GM12878 (cell line): ENCODE data around the gene FOXK1. TPM values are rescaled to one million over a fixed set of nuclear protein-coding genes. Genes with fewer than 3 reads are reported as not detected.

Experiments
- ATAC-seq: fragments of 200-7000 bp; cut with Tn5 transposase; 3 replicates; pipeline ENCODE4 v1.9.1; 2020; ENCODE audit warnings: mild to moderate bottlenecking, moderate library complexity
- BruUV-seq: library from RNA; stranded (reverse); fragments of 400-500 nt; replicated peaks from 2 replicates; lab custom pipeline; 2021; lab: Mats Ljungman, UMichigan
- CTCF ChIA-PET: fragments of 300-600 bp; sonication (Branson Sonifier 250); formaldehyde crosslinking; extraction: SDS; loops from one replicate; lab custom pipeline; 2021; ENCODE audit warnings: inconsistent platforms; lab: Yijun Ruan, JAX
- POLR2A ChIA-PET: fragments of 350-600 bp; formaldehyde crosslinking; extraction: SDS; loops from one replicate; lab custom pipeline; 2021; ENCODE audit warnings: inconsistent platforms; lab: Charles Lee
- RAD21 ChIA-PET: fragments of 300-600 bp; sonication (Branson Sonifier 250); formaldehyde crosslinking; loops from one replicate; lab custom pipeline; 2023; ENCODE audit warnings: antibody characterized with exemption; ENCODE audit not compliant: unreplicated experiment; lab: Charles Lee
- SMC1A ChIA-PET: fragments of 300-600 bp; sonication (Branson Sonifier 250); formaldehyde crosslinking; loops from one replicate; lab custom pipeline; 2023; ENCODE audit not compliant: unreplicated experiment, uncharacterized antibody; lab: Charles Lee
- DNase-seq: peaks from one replicate; pipeline ENCODE4 v3.0.0-alpha.2; 2011; ENCODE audit warnings: low read depth, low spot score
- FAIRE-seq: peaks from 3 replicates; lab custom pipeline; 2011; peaks lifted over from hg19 to GRCh38; lab: Jason Lieb, UNC
- H2AFZ ChIP-seq: 2 replicates; pipeline ENCODE4 v1.6.0; 2011; ENCODE audit warnings: low read depth, low read length, control low read depth; ENCODE audit not compliant: control insufficient read depth
- H3K27ac ChIP-seq: 2 replicates; pipeline ENCODE4 v1.5.1; 2011; ENCODE audit warnings: control low read depth; ENCODE audit not compliant: control insufficient read depth, insufficient read depth
- H3K27me3 ChIP-seq, 2 experiments: replicated peaks in 1 of 2; 2 replicates each; pipeline versions ENCODE4 v1.6.0 to v1.6.1; 2011; ENCODE audit warnings: low read length in 1 of 2; ENCODE audit not compliant: control insufficient read depth in 2 of 2, insufficient read depth in 2 of 2
- H3K36me3 ChIP-seq, 2 experiments: 2 replicates each; pipeline ENCODE4 v1.5.1; 2011; ENCODE audit warnings: low read length in 1 of 2; ENCODE audit not compliant: control insufficient read depth in 2 of 2, insufficient read depth in 2 of 2
- H3K4me1 ChIP-seq: 2 replicates; pipeline ENCODE4 v1.6.1; 2011; ENCODE audit warnings: mild to moderate bottlenecking, low read length, moderate library complexity, mixed read lengths; ENCODE audit not compliant: control insufficient read depth, insufficient read depth
- H3K4me2 ChIP-seq: 2 replicates; pipeline ENCODE4 v1.6.0; 2011; ENCODE audit warnings: control low read depth; ENCODE audit not compliant: control insufficient read depth, insufficient read depth
- H3K4me3 ChIP-seq: fragments of 200-600 bp; sonication (generic); 2 replicates; pipeline ENCODE4 v1.5.1; 2016
- H3K79me2 ChIP-seq: 2 replicates; pipeline ENCODE4 v1.6.0; 2011; ENCODE audit warnings: low read length; ENCODE audit not compliant: control insufficient read depth, insufficient read depth
- H3K9ac ChIP-seq: 2 replicates; pipeline ENCODE4 v1.8.0; 2011; ENCODE audit warnings: low read length, control low read depth, mixed read lengths; ENCODE audit not compliant: control insufficient read depth, insufficient read depth
- H3K9me3 ChIP-seq: replicated peaks from 3 replicates; pipeline ENCODE4 v1.5.1; 2011; ENCODE audit warnings: mild to moderate bottlenecking, low read length; ENCODE audit not compliant: control insufficient read depth, insufficient read depth
- H4K20me1 ChIP-seq: 2 replicates; pipeline ENCODE4 v1.6.0; 2011; ENCODE audit not compliant: control insufficient read depth, insufficient read depth
- ESRRA ChIP-seq: IDR thresholded peaks from 2 replicates; pipeline ENCODE4 v1.6.1; 2012; ENCODE audit warnings: mild to moderate bottlenecking, low read length, improper control_type of control experiment
- SPI1 ChIP-seq: IDR thresholded peaks from 2 replicates; pipeline ENCODE4 v1.6.1; 2011; ENCODE audit warnings: low read depth, mild to moderate bottlenecking, low read length, moderate library complexity, borderline replicate concordance; ENCODE audit not compliant: insufficient read depth
- SREBF2 ChIP-seq: IDR thresholded peaks from 2 replicates; pipeline ENCODE4 v1.6.1; 2012; ENCODE audit warnings: mild to moderate bottlenecking, low read length
- TCF7 ChIP-seq: IDR thresholded peaks from 2 replicates; pipeline ENCODE4 v1.6.1; 2014; ENCODE audit warnings: antibody characterized with exemption, borderline replicate concordance
- ZNF217 ChIP-seq: fragments of 450-650 bp; IDR thresholded peaks from 2 replicates; pipeline ENCODE4 v1.6.1; 2017; ENCODE audit warnings: antibody characterized with exemption, mild to moderate bottlenecking
- WGBS: methylation state at CpG from one replicate; pipeline ENCODE4 v1.1.6; 2016; ENCODE audit warnings: low lambda C conversion rate; ENCODE audit not compliant: insufficient replicate concordance, insufficient coverage; ENCODE audit errors: missing lambda C conversion rate; 5-methylcytosine and 5-hydroxymethylcytosine counted together
- in situ Hi-C: fragments of 300-500 bp; cut with MboI; formaldehyde crosslinking; loops from 9 replicates; pipeline ENCODE4 v1.14.3; 2018; ENCODE audit warnings: mixed read lengths
- intact Hi-C: fragments of 100-400 bp; cut with micrococcal nuclease; formaldehyde crosslinking; loops from one replicate; pipeline ENCODE4 v1.14.2; 2022; ENCODE audit not compliant: unreplicated experiment
- polyA plus RNA-seq, 11 experiments: library from polyadenylated mRNA; depleted of rRNA in 4 of 11; unstranded in 6 of 11; stranded (reverse) in 5 of 11; fragments of >200 nt; fragmentation: Nextera tagmentation in 4 of 11; fragmentation: Illumina TruSeq in 1 of 11; extraction: Ambion mirVana in 4 of 11; extraction: Trizol in 1 of 11; gene quantifications; 1 replicate in 1 of 11; 2 replicates in 10 of 11; pipeline versions ENCODE4 v1.2.1 to v1.2.3, GENCODE V29; 2011 to 2016; ENCODE audit warnings: inconsistent platforms in 2 of 11, missing spikeins in 2 of 11, low read depth in 1 of 11
- total RNA-seq, 4 experiments: library from RNA; depleted of rRNA in 3 of 4; stranded (reverse); fragments of >200 nt in 3 of 4; fragmentation: Illumina TruSeq in 1 of 4; extraction: Trizol in 1 of 4; gene quantifications; 2 replicates each; pipeline versions ENCODE4 v1.2.1 to v1.2.3, GENCODE V29; 2013 to 2021
- TF ChIP-seq, protein P1 (sequence below): fragments of 450-650 bp; formaldehyde crosslinking; IDR thresholded peaks from 2 replicates; pipeline ENCODE4 v1.4.0; 2020; ENCODE audit warnings: mild to moderate bottlenecking, moderate library complexity
- TF ChIP-seq, protein P2 (sequence below): fragments of 450-650 bp; IDR thresholded peaks from 2 replicates; pipeline ENCODE4 v1.6.1; 2017; ENCODE audit warnings: mild to moderate bottlenecking, low read depth, inconsistent platforms; ENCODE audit not compliant: poor library complexity, severe bottlenecking
- TF ChIP-seq, protein P3 (sequence below): fragments of 450-650 bp; IDR thresholded peaks from 2 replicates; pipeline ENCODE4 v1.6.1; 2018; ENCODE audit warnings: mild to moderate bottlenecking, low read depth, moderate library complexity; ENCODE audit not compliant: partially characterized antibody

Gene FOXK1
- total and polyA plus RNA-seq, 10 of the 15 experiments (the other 5 are each of a cell fraction or from before 2014, with no cell fraction given) = 0.24 to 31.8 (median 4.5) TPM

- TF ChIP-seq, protein P1, sequence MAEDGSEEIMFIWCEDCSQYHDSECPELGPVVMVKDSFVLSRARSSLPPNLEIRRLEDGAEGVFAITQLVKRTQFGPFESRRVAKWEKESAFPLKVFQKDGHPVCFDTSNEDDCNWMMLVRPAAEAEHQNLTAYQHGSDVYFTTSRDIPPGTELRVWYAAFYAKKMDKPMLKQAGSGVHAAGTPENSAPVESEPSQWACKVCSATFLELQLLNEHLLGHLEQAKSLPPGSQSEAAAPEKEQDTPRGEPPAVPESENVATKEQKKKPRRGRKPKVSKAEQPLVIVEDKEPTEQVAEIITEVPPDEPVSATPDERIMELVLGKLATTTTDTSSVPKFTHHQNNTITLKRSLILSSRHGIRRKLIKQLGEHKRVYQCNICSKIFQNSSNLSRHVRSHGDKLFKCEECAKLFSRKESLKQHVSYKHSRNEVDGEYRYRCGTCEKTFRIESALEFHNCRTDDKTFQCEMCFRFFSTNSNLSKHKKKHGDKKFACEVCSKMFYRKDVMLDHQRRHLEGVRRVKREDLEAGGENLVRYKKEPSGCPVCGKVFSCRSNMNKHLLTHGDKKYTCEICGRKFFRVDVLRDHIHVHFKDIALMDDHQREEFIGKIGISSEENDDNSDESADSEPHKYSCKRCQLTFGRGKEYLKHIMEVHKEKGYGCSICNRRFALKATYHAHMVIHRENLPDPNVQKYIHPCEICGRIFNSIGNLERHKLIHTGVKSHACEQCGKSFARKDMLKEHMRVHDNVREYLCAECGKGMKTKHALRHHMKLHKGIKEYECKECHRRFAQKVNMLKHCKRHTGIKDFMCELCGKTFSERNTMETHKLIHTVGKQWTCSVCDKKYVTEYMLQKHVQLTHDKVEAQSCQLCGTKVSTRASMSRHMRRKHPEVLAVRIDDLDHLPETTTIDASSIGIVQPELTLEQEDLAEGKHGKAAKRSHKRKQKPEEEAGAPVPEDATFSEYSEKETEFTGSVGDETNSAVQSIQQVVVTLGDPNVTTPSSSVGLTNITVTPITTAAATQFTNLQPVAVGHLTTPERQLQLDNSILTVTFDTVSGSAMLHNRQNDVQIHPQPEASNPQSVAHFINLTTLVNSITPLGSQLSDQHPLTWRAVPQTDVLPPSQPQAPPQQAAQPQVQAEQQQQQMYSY (CRISPR knock-in tag) = no peak
- no peak for TF ChIP-seq ZNF217
- no peak for TF ChIP-seq TCF7
These were observed 132.3 kb downstream of the FOXK1 start (continued) for GRCh38 chr7:4814433-4814832.

DNA sequence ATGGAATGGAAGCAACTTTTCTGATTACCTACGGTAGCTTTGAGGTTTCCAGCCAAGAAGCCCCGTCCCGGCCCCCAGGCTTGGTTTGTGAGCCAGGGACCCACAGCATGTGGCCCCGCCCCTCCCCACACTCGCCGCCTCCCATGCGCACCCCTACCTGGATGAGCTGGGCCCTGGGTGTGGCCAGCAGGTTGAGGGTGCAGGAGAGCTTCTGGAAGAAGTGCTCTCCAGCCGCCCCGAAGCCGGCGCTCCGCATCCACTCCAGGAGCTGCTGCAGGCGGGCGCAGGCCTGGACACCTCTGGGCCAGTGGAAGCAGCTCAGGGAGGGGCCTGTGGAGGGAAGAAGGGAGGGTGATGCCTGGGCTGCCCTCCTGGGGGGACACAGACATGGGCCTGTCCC is 133.0 kb downstream of the FOXK1 start:
- no peak overlapping the region for H2AFZ ChIP-seq
- no TSS peak for BruUV-seq
- H3K4me2 ChIP-seq = no peak overlapping the region
- no peak overlapping the region for H3K9ac ChIP-seq
- H3K4me1 ChIP-seq = no peaks in the 10 kb centered on the region
- H4K20me1 ChIP-seq = no peaks in the 10 kb centered on the region
- in situ Hi-C loops = no loop called here
- H3K27me3 ChIP-seq = no peaks in the 10 kb centered on the region
- intact Hi-C loops = no loop called here
- H3K79me2 ChIP-seq = no peaks in the 10 kb centered on the region
- H3K4me3 ChIP-seq = no peak overlapping the region
- no peaks in the 10 kb centered on the region; the same call in 2 of the 3 replicates for H3K9me3 ChIP-seq
- no peaks in the 10 kb centered on the region for H3K36me3 ChIP-seq
- DNase-seq (no peak), FAIRE-seq (no peak), ATAC-seq (no peak)
- TF ChIP-seq SREBF2 = no peak
- TF ChIP-seq TCF7 = no peak
- TF ChIP-seq, protein P2, sequence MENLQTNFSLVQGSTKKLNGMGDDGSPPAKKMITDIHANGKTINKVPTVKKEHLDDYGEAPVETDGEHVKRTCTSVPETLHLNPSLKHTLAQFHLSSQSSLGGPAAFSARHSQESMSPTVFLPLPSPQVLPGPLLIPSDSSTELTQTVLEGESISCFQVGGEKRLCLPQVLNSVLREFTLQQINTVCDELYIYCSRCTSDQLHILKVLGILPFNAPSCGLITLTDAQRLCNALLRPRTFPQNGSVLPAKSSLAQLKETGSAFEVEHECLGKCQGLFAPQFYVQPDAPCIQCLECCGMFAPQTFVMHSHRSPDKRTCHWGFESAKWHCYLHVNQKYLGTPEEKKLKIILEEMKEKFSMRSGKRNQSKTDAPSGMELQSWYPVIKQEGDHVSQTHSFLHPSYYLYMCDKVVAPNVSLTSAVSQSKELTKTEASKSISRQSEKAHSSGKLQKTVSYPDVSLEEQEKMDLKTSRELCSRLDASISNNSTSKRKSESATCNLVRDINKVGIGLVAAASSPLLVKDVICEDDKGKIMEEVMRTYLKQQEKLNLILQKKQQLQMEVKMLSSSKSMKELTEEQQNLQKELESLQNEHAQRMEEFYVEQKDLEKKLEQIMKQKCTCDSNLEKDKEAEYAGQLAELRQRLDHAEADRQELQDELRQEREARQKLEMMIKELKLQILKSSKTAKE = no peak
- TF ChIP-seq ESRRA = no peak
- no peak for TF ChIP-seq SPI1
- TF ChIP-seq, protein P3, sequence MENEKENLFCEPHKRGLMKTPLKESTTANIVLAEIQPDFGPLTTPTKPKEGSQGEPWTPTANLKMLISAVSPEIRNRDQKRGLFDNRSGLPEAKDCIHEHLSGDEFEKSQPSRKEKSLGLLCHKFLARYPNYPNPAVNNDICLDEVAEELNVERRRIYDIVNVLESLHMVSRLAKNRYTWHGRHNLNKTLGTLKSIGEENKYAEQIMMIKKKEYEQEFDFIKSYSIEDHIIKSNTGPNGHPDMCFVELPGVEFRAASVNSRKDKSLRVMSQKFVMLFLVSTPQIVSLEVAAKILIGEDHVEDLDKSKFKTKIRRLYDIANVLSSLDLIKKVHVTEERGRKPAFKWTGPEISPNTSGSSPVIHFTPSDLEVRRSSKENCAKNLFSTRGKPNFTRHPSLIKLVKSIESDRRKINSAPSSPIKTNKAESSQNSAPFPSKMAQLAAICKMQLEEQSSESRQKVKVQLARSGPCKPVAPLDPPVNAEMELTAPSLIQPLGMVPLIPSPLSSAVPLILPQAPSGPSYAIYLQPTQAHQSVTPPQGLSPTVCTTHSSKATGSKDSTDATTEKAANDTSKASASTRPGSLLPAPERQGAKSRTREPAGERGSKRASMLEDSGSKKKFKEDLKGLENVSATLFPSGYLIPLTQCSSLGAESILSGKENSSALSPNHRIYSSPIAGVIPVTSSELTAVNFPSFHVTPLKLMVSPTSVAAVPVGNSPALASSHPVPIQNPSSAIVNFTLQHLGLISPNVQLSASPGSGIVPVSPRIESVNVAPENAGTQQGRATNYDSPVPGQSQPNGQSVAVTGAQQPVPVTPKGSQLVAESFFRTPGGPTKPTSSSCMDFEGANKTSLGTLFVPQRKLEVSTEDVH = no peak
- ChIA-PET RAD21 (no interaction called here), POLR2A (no interaction called here), CTCF (no interaction called here), SMC1A (no interaction called here)
- 80% methylated on average over 14 of the region's 14 CpGs for WGBS
- H3K27ac ChIP-seq = no peak overlapping the region
